Left kidney (tissue), 8 donors: ENCODE measurements around the gene IL4I1. TPM values are rescaled to one million over a fixed set of nuclear protein-coding genes. Genes with fewer than 3 reads are reported as not detected.
A peak's percentile ranks its signal among the peaks of the same experiment; 100 is the strongest.
"Not testable (repeated sequence)": the region's sequence is repeated elsewhere in the genome, so short reads cannot be mapped to it uniquely, and the experiment has no call there.

Experiments used
- DNase-seq: peaks from one replicate; pipeline ENCODE4 v3.0.0-alpha.2; 2013
- long read RNA-seq, 8 donors: transcript quantifications; one replicate each; lab custom pipeline, GENCODE V29; 2026
- polyA plus RNA-seq: library from polyadenylated mRNA; unstranded; fragments of 120-200 nt; gene quantifications from one replicate; pipeline ENCODE4 v1.2.1, GENCODE V29; 2013; ENCODE audit not compliant: insufficient read length

IL4I1 gene
- polyA plus RNA-seq, result 2.7 TPM
- long read RNA-seq, donor 1, partial matches to known transcripts, result 0 of 1 reads
- long read RNA-seq, donor 1, other reads (novel, unspliced or antisense), result 0 of 1 reads
- long read RNA-seq, donor 2, partial matches to known transcripts, result 0 of 3 reads
- long read RNA-seq, donor 2, other reads (novel, unspliced or antisense), result 0 of 3 reads
- long read RNA-seq, donor 3, partial matches to known transcripts, result 0 of 2 reads
- long read RNA-seq, donor 3, other reads (novel, unspliced or antisense), result 0 of 2 reads
- long read RNA-seq, donor 4, result 0 reads
- long read RNA-seq, donor 5, partial matches to known transcripts, result 0 of 1 reads
- long read RNA-seq, donor 5, other reads (novel, unspliced or antisense), result 0 of 1 reads
- long read RNA-seq, donor 6, result 0 reads
- long read RNA-seq, donor 7, partial matches to known transcripts, result 0 of 1 reads
- long read RNA-seq, donor 7, other reads (novel, unspliced or antisense), result 0 of 1 reads
- long read RNA-seq, donor 8, result 0 reads

GRCh38 chr19:49896863-49897621 is at the start of gene IL4I1:
IL4I1 (minus strand) TSS chr19:49896887; CDS start chr19:49896160, 727 bp downstream.
- DNase-seq, result peak; percentile 26

DNA sequence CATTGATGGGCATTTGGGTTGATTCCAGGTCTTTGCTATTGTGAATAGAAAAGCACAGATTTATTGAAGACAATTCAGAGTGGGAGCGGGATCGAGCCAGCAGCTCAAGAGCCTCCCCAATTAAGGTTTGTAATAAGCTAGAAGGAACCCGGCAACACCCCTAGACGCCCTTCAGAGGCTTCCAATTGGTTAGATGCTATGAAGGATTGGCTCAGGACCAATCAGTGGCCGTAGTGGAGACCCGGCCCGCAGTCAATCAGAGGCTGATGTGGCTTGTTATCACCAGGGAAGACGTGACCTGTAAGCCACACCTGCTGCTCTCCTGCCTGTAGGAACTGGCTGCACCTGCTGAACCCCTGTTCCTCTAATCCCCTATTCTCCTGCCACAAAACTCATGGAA is 49.7 kb upstream of the IL4I1 start:
- DNase-seq, result no peak

GRCh38 chr19:49944567-49944966 is 47.9 kb upstream of the IL4I1 start:
- not testable (repeated sequence) for DNase-seq

- DNase-seq, result no peak
These were observed 43.8 kb upstream of the IL4I1 start for GRCh38 chr19:49940482-49940791.

DNA sequence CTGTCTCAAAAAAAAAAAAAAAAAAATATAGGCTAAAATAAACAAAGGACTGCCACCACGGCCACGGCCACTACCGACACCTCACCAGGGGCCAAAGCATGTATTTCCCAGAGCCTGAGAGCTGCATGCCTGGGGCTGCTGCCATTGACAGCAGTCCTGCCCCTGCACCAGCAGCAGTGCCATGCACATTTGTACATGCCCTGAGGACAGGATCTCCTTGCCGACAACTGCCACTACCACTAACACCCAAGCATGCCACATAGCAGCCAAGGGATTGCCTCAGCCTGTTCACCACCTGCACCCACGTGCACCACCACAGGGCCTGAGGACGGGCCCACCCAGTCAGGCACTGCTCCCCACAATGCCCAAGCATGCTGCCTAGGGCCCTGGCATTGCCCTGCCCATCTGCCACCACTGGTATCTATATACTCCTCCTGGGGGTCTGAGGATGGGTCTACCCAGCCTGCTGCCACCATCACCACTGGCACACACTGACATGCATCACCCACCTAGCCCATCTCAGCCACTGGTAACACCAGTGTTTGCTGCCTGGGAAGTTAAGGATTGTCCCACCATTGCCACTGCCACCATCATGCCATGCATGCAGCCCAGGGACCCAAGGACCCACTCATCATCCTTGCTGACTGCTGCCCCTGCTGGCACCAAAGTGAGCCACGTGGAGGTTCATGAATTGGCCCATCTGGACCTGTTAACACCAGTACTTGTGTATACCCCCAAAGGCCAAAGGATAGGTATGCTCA is 43.2 kb upstream of the IL4I1 start:
- DNase-seq, result no peak

GRCh38 chr19:49938662-49939061 is 42.0 kb upstream of the IL4I1 start:
- no peak for DNase-seq

GRCh38 chr19:49937750-49938381 is 41.2 kb upstream of the IL4I1 start:
- DNase-seq, result peak; percentile 76

DNA sequence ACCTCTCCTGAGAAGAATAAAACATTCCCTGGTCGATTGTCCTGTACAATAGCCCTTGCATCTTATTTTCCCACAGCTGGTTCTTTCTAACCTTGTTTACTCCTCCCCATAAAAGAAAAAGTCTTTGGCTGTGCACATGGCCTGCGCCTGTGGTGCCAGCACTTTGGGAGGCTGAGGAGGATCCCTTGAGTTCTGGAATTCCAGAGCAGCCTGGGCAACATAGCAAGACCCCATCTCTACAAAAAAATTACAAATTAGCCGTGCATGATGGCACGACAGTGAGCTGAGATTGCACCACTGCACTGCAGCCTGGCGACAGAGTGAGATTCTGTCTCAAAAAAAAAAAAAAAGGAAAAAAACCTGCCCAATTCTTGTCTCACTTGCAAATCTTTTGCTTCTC is 39.9 kb upstream of the IL4I1 start:
- DNase-seq, result no peak

DNA sequence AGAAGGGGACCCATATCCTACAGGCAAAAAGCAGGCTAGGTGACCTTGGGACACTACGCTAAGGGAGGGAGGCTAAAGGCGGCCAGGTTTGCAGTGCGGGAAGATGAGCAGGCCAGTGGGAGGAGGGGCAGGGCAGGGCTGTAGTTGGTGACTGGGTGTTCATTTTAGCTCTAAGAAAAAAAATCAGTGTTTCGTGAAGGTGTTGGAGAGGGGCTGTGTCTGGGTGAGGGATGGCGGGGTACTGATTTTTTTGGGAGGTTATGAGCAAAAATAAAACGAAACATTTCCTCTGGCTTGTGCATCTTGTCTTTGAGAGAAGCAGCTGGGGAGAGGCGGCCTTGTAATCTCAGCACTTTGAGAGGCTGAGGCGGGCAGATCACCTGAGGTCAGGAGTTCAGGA is 37.0 kb upstream of the IL4I1 start:
- DNase-seq, result no peak

DNA sequence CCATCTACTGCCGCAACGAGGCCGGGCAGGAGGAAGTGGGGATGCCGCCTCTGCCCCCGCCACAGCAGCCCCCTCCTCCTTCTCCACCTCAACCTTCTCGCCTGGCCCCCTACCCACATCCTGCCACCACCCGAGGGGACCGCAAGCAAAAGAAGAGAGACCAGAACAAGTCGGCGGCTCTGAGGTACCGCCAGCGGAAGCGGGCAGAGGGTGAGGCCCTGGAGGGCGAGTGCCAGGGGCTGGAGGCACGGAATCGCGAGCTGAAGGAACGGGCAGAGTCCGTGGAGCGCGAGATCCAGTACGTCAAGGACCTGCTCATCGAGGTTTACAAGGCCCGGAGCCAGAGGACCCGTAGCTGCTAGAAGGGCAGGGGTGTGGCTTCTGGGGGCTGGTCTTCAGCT is 36.0 kb upstream of the IL4I1 start:
- no peak for DNase-seq

- no peak for DNase-seq
These were observed 35.4 kb upstream of the IL4I1 start for GRCh38 chr19:49932041-49932451.

DNA sequence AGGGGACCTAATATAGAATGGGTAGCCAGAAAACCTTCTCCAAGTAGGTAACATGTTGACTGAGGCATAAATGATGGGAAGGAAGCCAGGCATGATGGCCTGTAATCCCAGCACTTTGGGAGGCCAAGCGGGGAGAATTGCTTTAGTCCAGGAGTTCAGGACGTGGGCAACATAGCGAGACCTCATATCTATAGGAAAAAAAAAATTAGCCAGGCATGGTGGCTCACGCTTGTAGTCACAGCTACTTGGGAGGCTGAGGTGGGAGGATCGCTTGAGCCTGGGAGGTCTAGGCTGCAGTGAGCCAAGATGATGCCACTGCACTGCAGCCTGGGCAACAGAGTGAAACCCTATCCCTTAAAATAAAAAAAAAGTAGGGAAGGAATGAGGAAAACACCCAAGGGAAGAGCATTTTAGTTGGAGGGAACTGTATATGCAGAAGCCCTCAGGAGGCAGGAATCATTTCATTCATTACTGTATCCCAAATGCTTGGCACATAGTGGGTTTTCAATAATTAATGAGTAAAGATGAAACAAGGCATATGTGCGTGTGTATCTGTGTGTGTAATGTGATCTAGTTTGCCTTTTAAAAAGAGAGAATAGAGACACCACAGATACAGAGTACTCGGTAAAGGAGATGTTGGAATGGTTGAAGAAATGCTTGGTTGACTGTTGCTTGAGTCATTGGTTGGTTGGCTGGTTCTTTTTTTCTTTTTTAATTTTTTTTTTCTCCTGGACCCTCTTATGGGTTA is 34.8 kb upstream of the IL4I1 start:
- no peak for DNase-seq

- DNase-seq, result no peak
These were observed 33.9 kb upstream of the IL4I1 start for GRCh38 chr19:49930483-49931011.

DNA sequence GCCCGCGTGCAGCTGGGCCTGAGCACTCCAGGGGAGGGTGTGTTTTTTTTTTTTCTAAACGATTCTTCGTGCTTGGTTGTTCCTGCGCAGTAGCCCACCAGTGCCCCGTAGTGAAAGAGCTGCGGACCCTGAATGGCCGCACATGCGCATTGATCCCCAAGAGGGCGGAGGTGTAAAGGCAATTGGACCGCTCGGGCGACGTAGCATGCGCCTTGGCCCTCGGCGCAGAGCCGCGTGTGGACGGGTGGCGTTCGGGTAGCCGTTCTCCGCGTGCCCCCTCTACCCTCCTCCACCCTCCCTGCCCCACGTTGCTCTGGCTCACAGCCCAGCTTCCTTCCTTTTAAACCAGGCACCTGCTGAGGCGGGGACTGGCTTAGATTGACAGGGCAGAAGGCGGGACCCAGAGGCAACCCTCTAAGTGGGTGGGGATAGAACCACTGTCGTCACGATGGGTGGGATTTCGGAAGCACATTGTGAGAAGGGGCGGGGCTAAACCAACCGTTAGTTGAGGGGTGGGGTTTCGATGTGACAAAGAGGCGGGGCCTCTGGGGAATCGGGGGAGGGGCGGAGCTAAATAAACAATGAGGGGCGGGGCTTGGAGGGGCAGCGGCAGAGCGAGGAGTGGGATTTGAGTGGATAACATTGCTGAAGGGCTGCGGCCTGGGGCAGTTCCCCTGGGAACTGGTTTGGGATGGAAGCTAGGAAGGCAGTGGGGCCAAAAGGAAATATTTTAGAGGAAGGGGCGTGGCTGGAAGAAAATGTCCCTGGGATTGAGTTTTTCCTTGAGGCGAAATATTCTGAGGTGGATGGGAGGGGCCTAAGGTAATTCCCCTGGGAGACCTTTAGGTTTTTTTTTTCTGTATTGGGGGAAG is 33.2 kb upstream of the IL4I1 start:
- peak; percentile 91 for DNase-seq

DNA sequence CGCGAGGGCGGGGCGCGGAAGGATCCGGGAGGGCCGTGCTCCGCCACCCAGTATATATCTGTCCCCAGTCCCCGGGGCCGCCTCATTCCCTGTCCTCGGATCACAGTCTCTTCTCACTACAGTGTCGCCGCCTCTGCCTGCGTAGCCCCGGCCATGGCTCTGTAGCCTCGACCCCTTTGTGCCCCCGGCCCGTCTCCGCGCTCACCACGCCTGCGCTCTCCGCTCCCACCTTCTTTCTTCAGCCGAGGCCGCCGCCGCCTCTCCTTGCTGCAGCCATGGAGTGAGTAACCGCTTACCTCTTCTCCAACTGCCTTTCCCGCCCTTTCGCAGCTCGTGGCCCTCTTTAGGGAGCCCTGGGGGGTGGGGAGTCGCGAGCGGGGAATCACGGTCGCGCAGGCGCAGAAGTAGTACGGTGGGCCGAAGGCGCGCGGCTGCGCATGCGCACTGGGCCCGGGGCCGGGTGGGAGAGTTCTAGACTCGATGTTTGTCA is 32.5 kb upstream of the IL4I1 start, which contains the start of the genes ATF5 and NUP62:
Gene ATF5 (plus strand): TSS at position 85 of the 490 bp plus-strand sequence. CDS start 1,646 bp downstream, outside the sequence.
Gene NUP62 (minus strand): TSS at position 384 of the 490 bp plus-strand sequence. CDS start 19,697 bp downstream, outside the sequence.
- peak; percentile 92 for DNase-seq

GRCh38 chr19:49927526-49928264 is 31.0 kb upstream of the IL4I1 start:
- no peak for DNase-seq

GRCh38 chr19:49926515-49926914 is 29.8 kb upstream of the IL4I1 start:
- no peak for DNase-seq

DNA sequence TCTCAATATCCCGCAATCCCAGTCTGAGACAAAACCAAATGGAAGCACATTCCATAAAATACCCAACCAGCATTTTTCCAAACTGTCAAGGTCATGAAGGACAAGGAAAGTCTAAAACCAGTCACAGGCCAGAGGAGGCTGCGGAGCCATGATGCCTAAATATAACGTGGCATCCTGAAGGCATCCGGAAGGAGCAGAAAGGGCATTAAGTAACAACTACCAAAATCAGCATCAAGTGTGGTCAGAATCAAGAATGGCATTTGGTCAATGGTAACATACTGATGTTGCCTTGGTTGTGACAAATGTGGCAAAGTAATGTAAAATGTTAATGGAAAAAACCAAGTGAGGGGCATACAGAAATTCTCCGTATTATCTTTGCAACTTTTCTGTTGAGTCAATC is 28.8 kb upstream of the IL4I1 start:
- DNase-seq, result no peak

DNA sequence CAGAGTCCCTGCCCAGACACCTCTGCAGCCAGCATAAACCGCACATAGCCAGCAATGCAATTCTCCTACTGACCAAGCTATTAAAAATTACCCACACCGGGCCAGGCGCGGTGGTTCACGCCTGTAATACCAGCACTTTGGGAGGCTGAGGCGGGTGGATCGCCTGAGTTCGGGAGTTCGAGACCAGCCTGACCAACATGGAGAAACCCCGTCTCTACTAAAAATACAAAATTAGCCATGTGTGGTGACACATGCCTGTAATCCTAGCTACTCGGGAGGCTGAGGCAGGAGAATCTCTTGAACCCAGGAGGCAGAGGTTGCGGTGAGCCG is 28.2 kb upstream of the IL4I1 start:
- not testable (repeated sequence) for DNase-seq
